Ovary (tissue), 9 donors: ENCODE results near the gene TMEM207. TPM values are rescaled to one million over a fixed set of nuclear protein-coding genes. Genes with fewer than 3 reads are reported as not detected.

ENCODE experiments used
- DNase-seq, 5 donors: peaks; one replicate each; pipeline ENCODE4 v3.0.0-alpha.2; 2019 to 2020
- H3K27ac ChIP-seq, 2 donors: fragments of 200-600 bp; one replicate each; pipeline versions ENCODE4 v1.5.1 to v1.8.0; 2019 to 2022
- H3K27me3 ChIP-seq: fragments of 200-600 bp; one replicate; pipeline ENCODE4 v1.8.0; 2022
- H3K36me3 ChIP-seq: fragments of 200-600 bp; sonication (generic); one replicate; pipeline ENCODE4 v1.5.1; 2019
- H3K4me1 ChIP-seq: one replicate; pipeline ENCODE4 v1.8.1; 2013; ENCODE audit warnings: mild to moderate bottlenecking, moderate library complexity; ENCODE audit not compliant: insufficient read depth
- H3K4me3 ChIP-seq: fragments of 200-600 bp; sonication (generic); one replicate; pipeline ENCODE4 v1.5.1; 2017
- H3K9me3 ChIP-seq, 2 donors: fragments of 200-600 bp in 1 of 2; sonication (generic) in 1 of 2; one replicate each; pipeline versions ENCODE4 v1.5.1 to v1.8.1; 2013 to 2019; ENCODE audit warnings: mild to moderate bottlenecking in 1 of 2, moderate library complexity in 1 of 2
- CTCF ChIP-seq, 3 donors: fragments of 450-650 bp in 2 of 3; fragments of 200-600 bp in 1 of 3; IDR thresholded peaks; one replicate each; pipeline versions ENCODE4 v1.5.1 to v1.8.0; 2016 to 2022; ENCODE audit warnings: antibody characterized with exemption in 3 of 3, mild to moderate bottlenecking in 1 of 3
- EP300 ChIP-seq: sonication (generic); formaldehyde crosslinking; IDR thresholded peaks from one replicate; pipeline ENCODE4 v1.6.1; 2017; ENCODE audit warnings: antibody characterized with exemption
- POLR2A ChIP-seq: fragments of 450-650 bp; IDR thresholded peaks from one replicate; pipeline ENCODE4 v1.6.1; 2017; ENCODE audit warnings: antibody characterized with exemption, mild to moderate bottlenecking, moderate library complexity
- WGBS, 3 donors: extraction: QIAGEN DNeasy Blood & Tissue Kit in 1 of 3; methylation state at CpG; one replicate each; pipeline versions ENCODE4 v1.1.5 to v1.1.7; 2013 to 2017; 5-methylcytosine and 5-hydroxymethylcytosine counted together
- intact Hi-C, 4 donors: fragments of 100-400 bp; cut with DNase I; formaldehyde crosslinking; loops; one replicate each; pipeline versions ENCODE4 v1.11.0 to v1.15.1; 2022 to 2023
- polyA plus RNA-seq, 2 donors: library from polyadenylated mRNA; stranded (reverse); fragments of 200-250 nt in 1 of 2; fragments of 350-450 nt in 1 of 2; fragmentation: Illumina TruSeq in 1 of 2; extraction: RNeasy Lipid Tissue Mini Kit (QIAGEN cat#74804) in 1 of 2; gene quantifications; one replicate each; pipeline ENCODE4 v1.2.3, GENCODE V29; 2013 to 2014
- total RNA-seq, 7 donors: library from RNA; depleted of rRNA in 2 of 7; stranded (reverse); fragments of >200 nt in 2 of 7; fragmentation: NEBNext Ultra II Directional in 3 of 7; extraction: Animal tissue kit (Norgen Biotek cat#: 25700) in 3 of 7; gene quantifications; one replicate each; pipeline versions ENCODE4 v1.1.0 to v1.2.4, GENCODE V29; 2016 to 2023
- donor health status: DM: no; HTN: no; CAD: no; lungs with moderate emphysema.
- donor health status: DM: no; HTN: no; CAD: no.
- donor health status: Bipolar disorder and iron deficiency.
- donor health status: DM: yes; HTN: yes; CAD: no.
- donor health status: DM: no; HTN: no; CAD: no.
- donor health status: DM: yes; HTN: yes; CAD: no.

Gene TMEM207
- total and polyA plus RNA-seq, 9 donors: not detected

DNA sequence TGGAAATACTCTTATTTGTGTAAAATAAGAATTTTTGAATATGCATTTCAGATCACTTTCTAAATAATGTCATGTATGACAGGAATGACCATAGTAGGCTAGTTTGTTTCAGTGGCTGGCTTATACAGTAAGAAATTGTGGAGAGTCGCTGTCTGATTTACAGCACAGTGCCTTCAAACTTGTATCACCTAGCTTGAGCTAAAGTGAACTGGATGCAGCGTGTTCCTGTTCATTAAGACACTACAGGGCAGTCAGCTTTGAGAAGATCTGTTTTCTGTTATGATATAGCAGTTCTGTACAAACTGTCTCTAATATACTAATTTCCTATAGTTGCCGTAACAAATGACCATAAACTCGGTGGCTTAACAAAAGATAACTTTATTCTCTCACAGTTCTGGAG is 51.8 kb downstream of the TMEM207 start:
- H3K4me3 ChIP-seq: no peak overlapping the region
- no peak for TF ChIP-seq EP300
- no peak for TF ChIP-seq POLR2A
- TF ChIP-seq CTCF (IDR thresholded peaks at IDR 0.05): no peak

GRCh38 chr3:190396001-190396400 is 53.7 kb downstream of the TMEM207 start:
- no peaks in the 10 kb centered on the region for H3K9me3 ChIP-seq
- TF ChIP-seq POLR2A: no peak
- TF ChIP-seq CTCF (IDR thresholded peaks at IDR 0.05): no peak
- no peak for TF ChIP-seq EP300
- no peak overlapping the region for H3K4me3 ChIP-seq
- H3K27ac ChIP-seq: no peak overlapping the region
- no peak for DNase-seq
- no peaks in the 10 kb centered on the region for H3K27me3 ChIP-seq
- no peaks in the 10 kb centered on the region for H3K4me1 ChIP-seq
- intact Hi-C loops: no loop called here
- H3K36me3 ChIP-seq: no peaks in the 10 kb centered on the region

More for the DNA sequence above, 51.8 kb downstream of the TMEM207 start:
- Histone ChIP-seq H3K27ac (no peak overlapping the region), H3K9me3 (no peaks in the 10 kb centered on the region), H3K27me3 (no peaks in the 10 kb centered on the region), H3K36me3 (no peaks in the 10 kb centered on the region), H3K4me1 (no peaks in the 10 kb centered on the region)
- no peak for DNase-seq
- intact Hi-C loops: no loop called here
- 76 to 82% (median 79%) methylated on average over 4 of the region's 4 CpGs for WGBS, 3 donors

GRCh38 chr3:190388703-190389102 is 61.0 kb downstream of the TMEM207 start:
- H3K27ac ChIP-seq: no peak overlapping the region
- H3K36me3 ChIP-seq: no peaks in the 10 kb centered on the region
- intact Hi-C loops: no loop called here
- H3K4me3 ChIP-seq: no peak overlapping the region
- DNase-seq: no peak
- WGBS, 3 donors: 43 to 56% (median 47%) methylated on average over 3 of the region's 3 CpGs
- no peaks in the 10 kb centered on the region for H3K27me3 ChIP-seq
- TF ChIP-seq POLR2A (no peak), CTCF (IDR thresholded peaks at IDR 0.05) (no peak), EP300 (no peak)
- H3K9me3 ChIP-seq: no peaks in the 10 kb centered on the region
- H3K4me1 ChIP-seq: no peaks in the 10 kb centered on the region

DNA sequence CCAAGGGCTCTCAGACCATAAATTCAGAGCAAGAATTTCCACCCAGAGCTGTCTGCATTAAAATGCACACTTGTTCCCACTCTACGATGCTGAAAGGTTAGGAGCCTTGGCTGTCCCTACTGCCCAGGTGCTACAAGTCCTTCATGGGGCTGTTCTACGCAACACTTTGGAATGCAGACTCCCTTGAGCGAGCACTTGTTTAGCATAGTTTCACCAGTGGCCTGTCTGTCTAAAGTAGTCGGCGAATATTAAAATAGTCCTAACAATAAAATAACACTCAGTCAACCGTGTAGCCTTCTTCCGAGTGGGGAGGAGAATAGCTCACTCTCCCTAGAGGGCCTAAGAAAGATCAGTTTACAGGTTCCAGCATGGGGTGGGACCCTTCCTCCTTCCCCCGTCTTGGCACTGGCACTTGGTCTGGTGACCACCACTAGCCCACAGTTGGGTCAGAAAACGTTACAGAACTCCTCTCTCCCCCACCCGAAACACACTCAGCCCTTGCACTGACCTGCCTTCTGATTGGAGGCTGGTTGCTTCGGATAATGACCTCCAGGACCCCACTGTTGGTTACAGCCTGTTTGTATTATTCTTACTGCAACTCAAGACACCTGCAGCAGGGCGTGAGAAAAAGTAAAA is 62.0 kb downstream of the TMEM207 start, which contains the start of gene CLDN16:
TSS of gene CLDN16 (plus strand) at position 586 of the 636 bp plus-strand sequence. CDS start 167 bp downstream, outside the sequence.
- H3K27me3 ChIP-seq: no peaks in the 10 kb centered on the region
- H3K4me1 ChIP-seq: no peaks in the 10 kb centered on the region
- H3K4me3 ChIP-seq: no peak within 1 kb of the TSS
- intact Hi-C loops: no loop called here
- no peak within 1 kb of the TSS for H3K27ac ChIP-seq
- DNase-seq: no peak
- no peaks in the 10 kb centered on the region for H3K9me3 ChIP-seq
- WGBS, 3 donors: 86 to 92% (median 86%) methylated on average over 12 of the region's 12 CpGs
- TF ChIP-seq POLR2A (no peak), CTCF (IDR thresholded peaks at IDR 0.05) (no peak), EP300 (no peak)
- H3K36me3 ChIP-seq: no peaks in the 10 kb centered on the region
